Stimulated activated CD4-positive, alpha-beta T cell treated with anti-CD3 and anti-CD28 coated beads, TNF-alpha, amount 100 ng/mL, for 4 hours (primary cell): ENCODE data around the gene NEDD4.
A peak's percentile ranks its signal among the peaks of the same experiment; 100 is the strongest.
"Not testable (repeated sequence)": the region's sequence is repeated elsewhere in the genome, so short reads cannot be mapped to it uniquely, and the experiment has no call there.

Experiments used
- DNase-seq, 3 experiments: peaks; one replicate each; pipeline ENCODE4 v3.0.0-alpha.2; 2020; ENCODE audit warnings: low read depth in 3 of 3

NEDD4 gene

DNA sequence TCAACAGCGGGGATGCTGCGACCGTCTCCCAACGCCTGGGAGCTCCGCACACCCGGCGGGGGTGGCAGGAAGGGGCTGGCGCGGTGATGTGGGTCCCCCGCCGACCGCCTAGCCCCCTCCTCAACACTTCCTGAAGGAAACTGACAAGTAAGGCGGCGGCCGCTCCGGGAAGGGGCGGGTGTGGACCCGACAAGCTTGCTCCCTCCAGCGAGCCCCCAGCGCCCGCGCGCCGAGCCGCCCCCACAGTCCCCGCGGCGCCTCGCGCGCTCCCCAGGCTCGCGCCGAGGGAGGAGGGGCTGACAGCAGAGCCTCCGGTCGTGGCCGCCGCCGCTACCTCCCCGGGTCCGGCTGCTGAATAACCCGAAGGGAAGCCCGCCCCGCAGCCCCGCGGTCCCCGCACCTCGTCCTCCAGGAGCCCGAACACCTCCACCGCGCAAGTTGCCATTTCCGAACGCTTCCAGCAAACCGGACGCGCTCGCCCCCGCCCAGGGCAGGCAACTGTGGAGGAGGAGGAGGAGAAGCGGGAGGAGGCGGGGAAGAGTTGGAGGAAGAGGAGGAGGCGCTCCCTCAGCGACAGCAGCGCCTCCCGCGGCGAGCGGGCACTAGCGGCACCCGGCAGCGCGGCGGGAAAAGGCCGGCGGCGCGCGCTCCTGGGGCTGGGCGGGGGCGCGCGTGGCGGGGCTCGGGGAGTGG, at the start of gene NEDD4:
TSS of gene NEDD4 (minus strand) at position 502 of the 693 bp plus-strand sequence. CDS start at position 445, 57 bp downstream.
- peak; percentile 46 to 59 (median 53) for DNase-seq

DNA sequence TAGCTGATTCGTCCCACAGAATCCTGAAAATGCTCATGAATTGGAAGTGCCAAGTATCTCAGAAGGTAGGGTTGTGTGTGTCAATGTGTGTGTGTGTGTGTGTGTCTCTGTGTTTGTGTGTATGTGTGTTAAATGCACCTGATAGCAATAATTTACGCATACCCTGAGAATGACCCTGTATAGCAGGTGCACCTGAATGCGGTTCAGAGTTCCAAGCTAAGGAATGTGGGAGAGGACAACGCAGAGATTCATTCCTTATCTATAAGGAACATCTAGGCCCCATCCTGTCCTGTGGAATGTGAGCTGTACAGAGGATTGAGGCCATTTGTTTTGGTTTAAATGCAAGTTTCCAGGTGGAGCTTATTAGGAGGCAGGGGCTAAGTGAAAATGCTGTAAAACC, 49.1 kb upstream of the NEDD4 start:
- no peak for DNase-seq

- no peak for DNase-seq
Measured at GRCh38 chr15:56042031-56042430, 48.6 kb upstream of the NEDD4 start.

- peak in 1 of 3 experiments; percentile 9 for DNase-seq
Measured at GRCh38 chr15:56040081-56041035, 46.9 kb upstream of the NEDD4 start.

- DNase-seq, result no peak
Measured at GRCh38 chr15:56038707-56039106, 45.3 kb upstream of the NEDD4 start.

GRCh38 chr15:56038015-56038414, 44.6 kb upstream of the NEDD4 start:
- DNase-seq, result no peak

DNA sequence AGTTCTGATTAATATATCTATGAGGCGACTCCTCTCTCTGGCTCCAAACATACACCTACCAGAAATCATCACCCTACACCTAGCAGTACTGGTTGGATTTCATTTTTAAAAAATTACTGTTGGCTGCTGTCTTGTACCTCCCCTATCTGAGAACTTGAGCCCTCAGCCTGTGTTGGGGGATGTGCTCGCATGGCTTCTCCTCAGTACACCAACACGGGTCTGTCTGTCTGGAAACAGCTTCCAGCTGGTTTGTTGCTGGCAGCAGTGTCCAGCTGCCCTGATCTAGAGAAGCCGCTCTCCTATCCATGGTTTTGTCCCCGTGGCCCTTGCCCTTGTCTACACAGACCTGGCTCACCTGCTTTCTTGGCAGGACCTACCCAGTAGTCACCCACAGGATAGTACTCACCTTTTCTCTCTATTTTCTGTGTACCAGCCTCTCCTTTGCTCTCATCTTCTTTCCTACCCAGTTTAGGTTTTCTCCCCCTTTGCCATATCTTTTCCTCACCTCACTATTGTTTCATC, 43.2 kb upstream of the NEDD4 start:
- DNase-seq, result no peak

DNA sequence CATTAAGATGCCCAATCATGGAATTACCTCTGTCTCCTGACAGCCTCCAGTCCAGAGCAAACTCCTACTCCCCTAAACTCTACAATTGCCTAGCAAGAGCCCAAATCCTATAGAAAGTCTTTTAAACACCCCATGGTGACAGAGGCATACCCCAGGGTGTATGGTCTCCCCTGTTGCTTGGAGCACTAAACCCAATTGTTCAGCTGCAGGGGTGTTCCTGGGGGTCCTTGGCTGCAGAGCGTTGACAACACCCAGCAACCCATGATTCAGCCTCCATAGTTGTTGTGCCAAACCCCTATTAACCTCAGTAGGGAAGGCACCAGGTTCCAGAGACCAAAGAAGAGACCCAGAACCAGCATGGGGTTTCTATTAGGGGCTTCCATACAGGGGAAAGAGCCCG, 41.8 kb upstream of the NEDD4 start:
- DNase-seq, result no peak

GRCh38 chr15:56034514-56034913, 41.1 kb upstream of the NEDD4 start:
- DNase-seq, result no peak

DNA sequence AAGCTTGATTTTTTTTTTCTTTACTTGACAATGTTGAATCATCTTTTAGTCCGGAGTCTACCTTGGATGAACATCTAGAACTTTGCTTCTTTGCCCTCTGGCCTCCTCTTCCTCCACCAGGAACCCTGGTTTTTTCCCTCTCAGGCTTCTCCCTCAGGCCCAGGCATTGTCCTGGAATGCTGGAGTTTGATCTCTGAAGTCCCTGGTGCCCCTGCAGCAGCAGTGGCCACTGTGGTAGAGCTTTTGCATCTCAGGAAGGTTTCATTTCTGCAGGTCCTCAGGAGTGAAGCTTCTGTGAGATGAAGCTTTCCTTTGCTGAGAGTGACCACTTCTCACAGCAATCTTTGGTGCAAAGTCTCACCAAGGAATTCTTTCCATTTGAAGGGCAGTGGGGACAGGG, 39.0 kb upstream of the NEDD4 start:
- DNase-seq, result no peak

- no peak for DNase-seq
Measured at GRCh38 chr15:56031836-56032235, 38.4 kb upstream of the NEDD4 start.

DNA sequence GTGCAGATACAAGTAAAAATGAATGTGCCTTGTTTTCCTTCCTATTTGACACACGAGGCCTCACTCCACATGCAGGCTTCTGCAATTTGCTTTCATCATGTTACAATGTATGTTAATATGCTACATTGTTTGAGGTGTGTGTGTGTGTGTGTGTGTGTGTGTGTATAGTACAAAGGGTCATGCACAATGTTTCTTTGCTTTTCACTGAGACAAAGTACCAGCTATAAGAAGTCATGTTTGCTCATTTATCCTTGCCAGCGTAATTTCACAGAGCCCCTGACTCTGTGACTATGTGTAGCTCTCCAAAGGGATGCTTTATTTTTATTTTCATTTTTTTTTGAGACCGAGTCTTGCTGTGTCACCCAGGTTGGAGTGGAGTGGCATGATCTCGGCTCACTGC, 38.0 kb upstream of the NEDD4 start:
- DNase-seq, result no peak

GRCh38 chr15:56028430-56028829, 35.0 kb upstream of the NEDD4 start:
- no peak for DNase-seq

GRCh38 chr15:56023160-56023559, 29.7 kb upstream of the NEDD4 start:
- DNase-seq, result not testable (repeated sequence)

DNA sequence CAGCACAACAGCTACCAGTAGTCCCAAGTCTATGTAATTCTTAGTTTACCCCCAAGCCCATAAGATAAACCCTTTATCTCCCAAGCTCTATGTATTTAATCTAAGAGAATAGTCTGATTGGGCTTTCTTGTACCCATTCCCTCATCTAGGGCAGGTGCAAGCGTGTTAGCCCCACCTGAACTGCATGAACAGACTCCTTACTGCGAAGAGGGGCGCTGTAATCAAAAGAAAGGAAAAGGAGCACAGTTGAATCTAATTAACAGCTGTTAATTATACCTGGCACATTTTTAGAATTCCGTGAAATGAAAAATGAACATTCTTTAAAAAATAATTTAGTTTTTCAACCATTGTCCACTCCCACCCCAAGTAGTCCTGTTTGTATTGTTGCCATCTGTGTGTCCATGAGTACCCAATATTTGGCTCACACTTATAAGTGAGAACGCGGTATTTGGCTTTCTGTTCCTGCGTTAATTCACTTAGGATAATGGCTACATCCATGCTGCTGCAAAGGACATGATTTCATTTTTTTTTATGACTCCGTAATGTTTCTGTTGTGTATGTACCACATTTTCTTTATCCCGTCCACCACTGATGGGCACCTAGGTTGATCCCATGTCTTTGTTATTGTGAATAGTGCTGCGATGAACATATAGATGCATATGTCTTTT, 26.5 kb upstream of the NEDD4 start:
- DNase-seq, result no peak

- DNase-seq, result no peak
Measured at GRCh38 chr15:56019060-56019793, 25.8 kb upstream of the NEDD4 start.

- no peak for DNase-seq
Measured at GRCh38 chr15:56017920-56018319, 24.5 kb upstream of the NEDD4 start.

DNA sequence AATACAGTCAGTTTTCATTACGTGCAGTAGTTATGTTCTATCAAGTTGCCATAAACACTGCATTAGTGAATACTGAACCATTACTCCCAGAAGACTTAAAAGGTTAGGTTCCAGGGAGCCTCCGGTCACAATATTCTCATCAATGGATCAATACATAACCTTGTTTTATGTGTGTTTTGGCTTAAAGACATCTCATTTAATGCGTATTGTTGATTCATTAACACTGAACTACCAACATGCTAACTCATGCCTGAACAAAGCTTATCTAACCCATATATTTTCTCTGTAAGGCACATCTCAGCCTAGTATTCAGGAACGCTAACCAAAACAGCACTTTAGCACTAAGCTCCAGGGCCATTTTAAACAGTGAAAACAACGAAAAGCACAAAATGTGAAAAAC, 24.1 kb upstream of the NEDD4 start:
- DNase-seq, result no peak

GRCh38 chr15:56016281-56016680, 22.9 kb upstream of the NEDD4 start:
- no peak for DNase-seq

GRCh38 chr15:56014677-56015076, 21.3 kb upstream of the NEDD4 start:
- DNase-seq, result no peak

- DNase-seq, result peak in 1 of 3 experiments; percentile 2
Measured at GRCh38 chr15:56007053-56007452, 13.6 kb upstream of the NEDD4 start.
